Heart left ventricle (tissue), 13 donors: Measurements from ENCODE around the gene POLD4.

ENCODE experiments used
- POLR2A ChIP-seq, 2 donors: fragments of 450-650 bp; IDR thresholded peaks; one replicate each; pipeline ENCODE4 v1.6.1; 2017; ENCODE audit warnings: antibody characterized with exemption in 2 of 2, mild to moderate bottlenecking in 2 of 2, moderate library complexity in 2 of 2
- TF ChIP-seq, protein P1 (sequence below), 12 donors: fragments of 200-600 bp; sonication (generic) in 4 of 12; IDR thresholded peaks; one replicate each; pipeline versions ENCODE4 v1.5.0 to v1.8.0; 2018 to 2022; ENCODE audit warnings: antibody characterized with exemption in 12 of 12, mild to moderate bottlenecking in 5 of 12
- donor health status: ischemic (EF 13 %, LVEDD 7.1; RV severe dilation, severe dysfunction).
- donor health status: DM: no; HTN: yes; CAD: no.
- donor health status: DM: no; HTN: no; CAD: no.
- donor health status: ischemic (EF 25% LVEDD 6.9; RV normal size, moderate dysfunction).
- donor health status: ischemic (EF 25% LVEDD 5.7; RV mildly dilated, moderate dysfunction).
- donor health status: ischemic (EF 35%, LVEDD 5.7; RV mildly dilated, moderate dysfunction).
- donor health status: nonischemic (EF 11% LVEDD 7.7; RV severe dilation, severe dysfunction).
- donor health status: DM: yes; HTN: yes; CAD: no.
- donor health status: PGD.
- donor health status: ischemic (EF 29% LVEDD 5.4; RV normal size, mild dysfunction).
- donor health status: nonischemic (EF 23%, LVEDD 6.1; RV moderate dilation, normal function).

DNA sequence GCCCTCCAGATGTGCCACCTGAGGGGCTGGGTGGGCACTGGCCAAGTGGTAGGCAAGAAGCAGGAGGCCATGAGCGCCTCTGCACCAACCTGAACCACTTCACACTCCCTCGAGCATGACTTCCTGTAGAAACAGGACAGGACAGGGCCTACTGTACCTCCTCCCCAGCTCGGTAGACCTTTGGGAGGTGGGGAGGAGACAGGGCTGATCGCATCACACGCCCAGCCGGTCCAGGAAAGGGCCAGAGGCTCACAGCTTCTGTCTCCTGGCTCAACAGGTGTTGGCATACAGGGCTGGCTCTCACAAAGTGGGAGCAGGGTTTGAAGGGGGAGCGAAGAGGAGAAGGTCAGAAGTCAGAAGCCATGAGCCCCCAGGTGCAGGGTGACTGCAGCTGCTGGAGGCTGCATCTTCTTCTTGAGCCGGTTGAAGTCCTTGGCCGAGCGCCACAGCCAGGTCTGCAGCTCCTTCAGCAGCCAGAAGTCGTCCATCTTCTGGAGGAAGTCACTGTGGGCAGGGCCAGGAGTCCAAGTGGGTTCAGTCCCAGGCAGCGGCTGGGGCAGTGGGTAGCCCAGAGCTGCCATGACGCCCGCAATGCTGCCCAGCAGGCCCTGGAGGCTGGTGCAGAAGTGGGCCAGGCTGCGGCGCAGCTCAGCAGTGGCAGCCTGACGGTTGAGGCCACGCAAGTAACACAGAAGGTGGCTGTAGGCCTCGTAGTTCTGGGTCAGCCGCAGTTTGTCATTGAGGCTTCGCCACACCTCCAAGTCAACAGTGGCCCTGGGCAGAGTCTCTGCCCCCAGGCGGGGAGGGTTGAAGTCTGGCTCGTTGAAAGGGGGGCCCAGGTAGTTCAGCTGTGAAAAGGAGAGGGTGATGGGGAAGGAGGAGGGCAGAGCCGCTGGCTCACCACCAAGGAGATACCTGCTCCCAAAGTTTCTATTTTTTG is 11.7 kb upstream of the POLD4 start:
- TF ChIP-seq, protein P1, sequence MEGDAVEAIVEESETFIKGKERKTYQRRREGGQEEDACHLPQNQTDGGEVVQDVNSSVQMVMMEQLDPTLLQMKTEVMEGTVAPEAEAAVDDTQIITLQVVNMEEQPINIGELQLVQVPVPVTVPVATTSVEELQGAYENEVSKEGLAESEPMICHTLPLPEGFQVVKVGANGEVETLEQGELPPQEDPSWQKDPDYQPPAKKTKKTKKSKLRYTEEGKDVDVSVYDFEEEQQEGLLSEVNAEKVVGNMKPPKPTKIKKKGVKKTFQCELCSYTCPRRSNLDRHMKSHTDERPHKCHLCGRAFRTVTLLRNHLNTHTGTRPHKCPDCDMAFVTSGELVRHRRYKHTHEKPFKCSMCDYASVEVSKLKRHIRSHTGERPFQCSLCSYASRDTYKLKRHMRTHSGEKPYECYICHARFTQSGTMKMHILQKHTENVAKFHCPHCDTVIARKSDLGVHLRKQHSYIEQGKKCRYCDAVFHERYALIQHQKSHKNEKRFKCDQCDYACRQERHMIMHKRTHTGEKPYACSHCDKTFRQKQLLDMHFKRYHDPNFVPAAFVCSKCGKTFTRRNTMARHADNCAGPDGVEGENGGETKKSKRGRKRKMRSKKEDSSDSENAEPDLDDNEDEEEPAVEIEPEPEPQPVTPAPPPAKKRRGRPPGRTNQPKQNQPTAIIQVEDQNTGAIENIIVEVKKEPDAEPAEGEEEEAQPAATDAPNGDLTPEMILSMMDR (IDR thresholded peaks at IDR 0.05): no peak
- no peak for TF ChIP-seq POLR2A (IDR thresholded peaks at IDR 0.05)
